Sigmoid colon (tissue), 7 donors: Measurements from ENCODE around the gene EMP2. TPM values are rescaled to one million over a fixed set of nuclear protein-coding genes. Genes with fewer than 3 reads are reported as not detected.

Source experiments
- DNase-seq: peaks from one replicate; pipeline ENCODE4 v3.0.0-alpha.2; 2019
- H3K27ac ChIP-seq, 4 donors: fragments of 200-600 bp; sonication (generic); one replicate each; pipeline ENCODE4 v1.5.1; 2016 to 2019; ENCODE audit warnings: mild to moderate bottlenecking in 1 of 4
- H3K27me3 ChIP-seq, 3 donors: fragments of 200-600 bp; sonication (generic); one replicate each; pipeline ENCODE4 v1.5.1; 2019; ENCODE audit warnings: mild to moderate bottlenecking in 1 of 3
- H3K36me3 ChIP-seq, 4 donors: fragments of 200-600 bp; sonication (generic); one replicate each; pipeline ENCODE4 v1.5.1; 2016 to 2019
- H3K4me1 ChIP-seq, 4 donors: fragments of 200-600 bp; sonication (generic); one replicate each; pipeline ENCODE4 v1.5.1; 2017 to 2019
- H3K4me3 ChIP-seq, 4 donors: fragments of 200-600 bp; sonication (generic); one replicate each; pipeline ENCODE4 v1.5.1; 2017 to 2019; ENCODE audit warnings: mild to moderate bottlenecking in 2 of 4, moderate library complexity in 1 of 4
- H3K9me3 ChIP-seq, 4 donors: fragments of 200-600 bp in 3 of 4; sonication (generic) in 3 of 4; one replicate each; pipeline versions ENCODE4 v1.5.1 to v1.6.1; 2013 to 2019
- CTCF ChIP-seq, 4 experiments: fragments of 450-650 bp in 3 of 4; fragments of 200-600 bp in 1 of 4; IDR thresholded peaks; one replicate each; pipeline ENCODE4 v1.5.1; 2016 to 2019; ENCODE audit warnings: antibody characterized with exemption in 4 of 4, mild to moderate bottlenecking in 3 of 4, moderate library complexity in 2 of 4
- EP300 ChIP-seq, 4 donors: sonication (generic); formaldehyde crosslinking; IDR thresholded peaks; one replicate each; pipeline ENCODE4 v1.6.1; 2017; ENCODE audit warnings: antibody characterized with exemption in 4 of 4
- POLR2A ChIP-seq, 2 donors: fragments of 450-650 bp; IDR thresholded peaks; one replicate each; pipeline ENCODE4 v1.6.1; 2016; ENCODE audit warnings: antibody characterized with exemption in 2 of 2, mild to moderate bottlenecking in 2 of 2, moderate library complexity in 2 of 2
- POLR2AphosphoS5 ChIP-seq, 4 donors: sonication (generic); formaldehyde crosslinking; IDR thresholded peaks; one replicate each; pipeline ENCODE4 v1.6.1; 2017; ENCODE audit warnings: antibody characterized with exemption in 4 of 4
- WGBS, 2 donors: extraction: QIAGEN DNeasy Blood & Tissue Kit; methylation state at CpG; one replicate each; pipeline ENCODE4 v1.1.7; 2013; 5-methylcytosine and 5-hydroxymethylcytosine counted together
- intact Hi-C: fragments of 100-400 bp; cut with DNase I; formaldehyde crosslinking; loops from one replicate; pipeline ENCODE4 v1.15.1; 2023
- polyA plus RNA-seq, 3 donors: library from polyadenylated mRNA; stranded (reverse); fragments of 200-250 nt; gene quantifications; one replicate each; pipeline ENCODE4 v1.2.3, GENCODE V29; 2013
- total RNA-seq, 4 donors: library from RNA; depleted of rRNA; stranded (reverse); fragments of >200 nt; gene quantifications; one replicate each; pipeline ENCODE4 v1.1.0, GENCODE V29; 2016
- donor health status: healthy with polysubstance abuse.
- donor health status: Bipolar disorder and iron deficiency.
- donor health status: healthy.

EMP2 gene
- total and polyA plus RNA-seq, 7 donors: 7.2 to 57.3 (median 39.2) TPM

GRCh38 chr16:10614685-10615084 is 34.3 kb upstream of the EMP2 start:
- Histone ChIP-seq H3K4me3 (no peak overlapping the region), H3K9me3 (no peaks in the 10 kb centered on the region), H3K27ac (no peak overlapping the region), H3K36me3 (no peaks in the 10 kb centered on the region), H3K27me3 (no peaks in the 10 kb centered on the region), H3K4me1 (peaks cover 0 to 36% (median 29%) of the 10 kb centered on the region in 4 donors)
- no peak for DNase-seq
- intact Hi-C loops: no loop called here
- TF ChIP-seq CTCF (IDR thresholded peaks at IDR 0.05): no peak
- TF ChIP-seq POLR2A (IDR thresholded peaks at IDR 0.05): no peak
- no peak for TF ChIP-seq POLR2AphosphoS5 (IDR thresholded peaks at IDR 0.05)
- no peak for TF ChIP-seq EP300 (IDR thresholded peaks at IDR 0.05)

DNA sequence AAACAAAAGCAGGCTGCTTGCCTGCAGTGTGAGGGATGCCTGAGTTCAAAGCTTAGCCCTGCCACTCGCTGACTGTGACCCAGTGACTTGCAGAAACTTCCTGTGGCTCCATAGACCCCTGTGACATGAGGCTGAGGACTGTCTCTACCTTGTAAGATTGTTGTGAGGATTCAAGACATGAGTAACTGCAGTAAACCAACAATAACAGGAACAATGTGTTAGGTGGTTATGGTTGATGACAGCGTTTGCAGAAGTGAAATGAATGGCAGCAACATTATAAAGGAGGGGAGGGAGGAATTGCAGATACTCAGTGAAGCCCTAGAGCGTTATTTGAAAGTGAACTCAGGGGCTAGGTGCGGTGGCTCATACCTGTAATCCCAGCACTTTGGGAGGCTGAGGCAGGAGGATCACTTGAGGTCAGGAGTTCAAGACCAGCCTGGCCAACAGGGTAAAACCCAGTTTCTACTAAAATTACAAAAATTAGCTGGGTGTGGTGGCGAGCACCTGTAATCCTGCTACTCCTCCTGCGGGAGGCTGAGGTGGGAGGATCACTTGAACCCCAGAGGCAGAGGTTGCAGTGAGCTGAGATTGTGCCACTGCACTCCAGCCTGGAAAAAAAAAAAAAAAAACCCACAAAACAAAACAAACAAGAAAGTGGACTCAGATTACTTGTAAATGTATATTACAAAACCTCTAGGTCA is 33.5 kb upstream of the EMP2 start:
- 61 to 82% methylated on average over 6 of the region's 6 CpGs for WGBS, 2 donors
- Histone ChIP-seq H3K4me3 (no peak overlapping the region), H3K9me3 (no peaks in the 10 kb centered on the region), H3K27ac (no peak overlapping the region), H3K4me1 (peaks cover 0 to 36% (median 29%) of the 10 kb centered on the region in 4 donors), H3K27me3 (no peaks in the 10 kb centered on the region), H3K36me3 (no peaks in the 10 kb centered on the region)
- intact Hi-C loops: no loop called here
- DNase-seq: no peak
- TF ChIP-seq CTCF (IDR thresholded peaks at IDR 0.05) (no peak), POLR2A (IDR thresholded peaks at IDR 0.05) (no peak), POLR2AphosphoS5 (IDR thresholded peaks at IDR 0.05) (no peak), EP300 (IDR thresholded peaks at IDR 0.05) (no peak)

DNA sequence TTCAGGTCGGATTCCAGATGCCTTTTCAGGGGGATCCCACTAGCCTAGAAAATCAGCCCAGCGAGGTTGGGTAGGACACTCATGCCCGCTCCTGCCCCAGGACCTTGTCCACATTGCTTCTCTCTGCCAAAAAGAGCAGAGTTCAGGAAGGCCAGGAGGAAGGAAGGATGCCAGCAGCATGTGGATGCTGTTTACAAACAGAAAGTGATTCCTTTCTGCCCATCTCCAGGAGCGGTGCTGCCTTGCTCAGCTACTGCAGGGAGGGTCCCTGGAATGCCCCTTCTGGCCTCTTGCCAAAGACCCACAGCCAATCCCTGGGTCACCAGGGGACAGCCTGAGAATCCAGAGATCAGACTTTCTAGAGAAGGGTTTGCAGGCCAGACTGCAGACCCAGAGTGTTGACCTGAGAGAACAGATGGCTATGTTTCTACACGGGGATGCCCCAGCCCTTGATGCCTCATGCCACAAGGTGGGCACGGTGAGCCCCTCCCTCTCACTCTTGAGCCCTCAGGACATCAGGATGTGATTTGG is 32.3 kb upstream of the EMP2 start:
- intact Hi-C loops: no loop called here
- WGBS, 2 donors: 39 to 70% methylated on average over 6 of the region's 6 CpGs

DNA sequence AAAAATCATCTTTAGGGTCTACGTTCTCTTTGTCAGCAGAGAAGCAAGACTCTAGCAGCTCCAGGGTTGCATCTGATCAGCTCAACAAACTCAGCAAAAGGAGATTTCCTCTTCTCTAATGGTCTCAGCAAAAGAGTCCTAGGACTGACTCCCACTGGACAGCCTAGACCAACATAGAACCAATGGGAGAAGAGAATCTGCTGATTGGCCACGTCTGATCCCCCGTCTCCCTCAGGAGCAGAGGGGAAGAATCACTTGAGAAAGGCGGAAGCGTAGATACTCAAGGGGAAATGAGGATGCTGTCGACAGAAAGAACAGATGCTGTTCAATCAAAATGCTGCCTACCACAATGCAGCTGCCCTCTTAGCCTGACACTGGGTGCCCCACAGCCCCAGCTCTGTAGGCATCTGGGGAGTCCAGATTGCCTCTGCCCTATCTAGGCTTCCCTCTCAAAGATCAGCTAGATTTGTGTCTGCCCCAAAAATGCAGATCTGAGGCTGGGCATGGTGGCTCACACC is 31.5 kb upstream of the EMP2 start:
- DNase-seq: no peak
- H3K4me3 ChIP-seq: no peak overlapping the region
- no peaks in the 10 kb centered on the region for H3K27me3 ChIP-seq
- H3K9me3 ChIP-seq: no peaks in the 10 kb centered on the region
- H3K4me1 ChIP-seq: peaks cover 0 to 24% (median 17%) of the 10 kb centered on the region in 4 donors
- no peaks in the 10 kb centered on the region for H3K36me3 ChIP-seq
- TF ChIP-seq EP300 (IDR thresholded peaks at IDR 0.05) (no peak), POLR2AphosphoS5 (IDR thresholded peaks at IDR 0.05) (no peak), POLR2A (IDR thresholded peaks at IDR 0.05) (no peak)
- no peak overlapping the region for H3K27ac ChIP-seq
- 78 to 95% methylated on average over 6 of the region's 6 CpGs for WGBS, 2 donors
- intact Hi-C loops: no loop called here

More for the DNA sequence above, 32.3 kb upstream of the EMP2 start:
- H3K36me3 ChIP-seq: no peaks in the 10 kb centered on the region
- no peak for TF ChIP-seq EP300 (IDR thresholded peaks at IDR 0.05)
- TF ChIP-seq POLR2AphosphoS5 (IDR thresholded peaks at IDR 0.05): no peak
- no peak for TF ChIP-seq POLR2A (IDR thresholded peaks at IDR 0.05)
- TF ChIP-seq CTCF (IDR thresholded peaks at IDR 0.05): no peak
- no peak overlapping the region for H3K27ac ChIP-seq
- no peak overlapping the region for H3K4me3 ChIP-seq
- peaks cover 0 to 32% (median 25%) of the 10 kb centered on the region in 4 donors for H3K4me1 ChIP-seq
- H3K27me3 ChIP-seq: no peaks in the 10 kb centered on the region
- no peaks in the 10 kb centered on the region for H3K9me3 ChIP-seq
- DNase-seq: no peak

DNA sequence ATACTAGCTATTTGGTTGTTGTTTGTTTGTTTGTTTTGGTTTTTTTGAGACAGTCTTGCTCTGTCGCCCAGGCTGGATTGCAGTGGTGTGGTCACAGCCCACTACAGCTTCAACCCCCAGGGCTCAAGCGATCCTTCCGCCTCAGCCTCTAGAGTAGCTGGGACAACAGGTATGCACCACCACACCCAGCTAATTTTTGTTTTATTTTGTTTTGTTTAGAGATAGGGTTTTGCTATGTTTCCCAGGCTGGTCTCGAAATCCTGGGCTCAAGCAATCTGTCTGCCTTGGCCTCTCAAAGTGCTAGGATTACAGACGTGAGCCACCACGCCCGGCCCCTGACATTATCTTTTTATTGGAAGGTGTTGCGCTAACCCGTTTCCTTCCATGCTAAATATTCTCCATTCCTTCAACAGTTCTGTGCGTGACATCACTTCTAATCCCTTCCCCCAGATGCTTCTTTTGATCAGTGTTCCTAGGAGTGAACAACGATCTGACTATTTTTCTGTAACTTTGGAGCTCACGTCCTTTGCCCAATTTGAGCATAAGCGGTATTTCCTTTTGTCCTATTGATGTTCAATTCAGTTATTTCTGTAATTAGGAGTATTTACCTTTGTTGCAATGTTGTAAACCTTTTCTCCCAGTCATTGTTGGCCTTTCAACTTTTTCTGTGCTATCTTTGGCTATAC is 30.2 kb upstream of the EMP2 start:
- H3K27me3 ChIP-seq: no peaks in the 10 kb centered on the region
- no peak overlapping the region for H3K27ac ChIP-seq

More for the DNA sequence above, 30.2 kb upstream of the EMP2 start:
- DNase-seq: no peak
- TF ChIP-seq POLR2AphosphoS5 (IDR thresholded peaks at IDR 0.05) (no peak), POLR2A (IDR thresholded peaks at IDR 0.05) (no peak), CTCF (IDR thresholded peaks at IDR 0.05) (no peak)
- no peaks in the 10 kb centered on the region for H3K9me3 ChIP-seq
- 32 to 65% methylated on average over 13 of the region's 13 CpGs for WGBS, 2 donors
- no peak overlapping the region for H3K4me3 ChIP-seq
- intact Hi-C loops: no loop called here
- H3K36me3 ChIP-seq: no peaks in the 10 kb centered on the region
- peaks cover 0 to 18% (median 13%) of the 10 kb centered on the region in 4 donors for H3K4me1 ChIP-seq
